Lower leg skin (tissue), 4 donors: ENCODE measurements around the gene TUFM. TPM values are rescaled to one million over a fixed set of nuclear protein-coding genes. Genes with fewer than 3 reads are reported as not detected.

Experiments
- DNase-seq, 2 donors: peaks; one replicate each; pipeline ENCODE4 v3.0.0-alpha.2; 2019; ENCODE audit warnings: low spot score in 2 of 2
- H3K4me3 ChIP-seq: fragments of 200-600 bp; sonication (generic); 2 replicates; pipeline ENCODE4 v1.5.1; 2017; ENCODE audit warnings: mild to moderate bottlenecking, low read depth; ENCODE audit not compliant: poor library complexity, severe bottlenecking
- POLR2A ChIP-seq, 2 donors: fragments of 450-650 bp; IDR thresholded peaks; one replicate each; pipeline ENCODE4 v1.6.1; 2016 to 2017; ENCODE audit warnings: antibody characterized with exemption in 2 of 2, mild to moderate bottlenecking in 1 of 2, moderate library complexity in 1 of 2
- whole genome bisulfite sequencing, 2 donors: methylation state at CpG; one replicate each; pipeline ENCODE4 v1.1.5; 2018; 5-methylcytosine and 5-hydroxymethylcytosine counted together
- intact Hi-C: fragments of 100-400 bp; cut with DNase I; formaldehyde crosslinking; loops from one replicate; pipeline ENCODE4 v1.15.0; 2023; ENCODE audit warnings: low total_unique reads
- total RNA-seq, 4 donors: library from RNA; depleted of rRNA; stranded (reverse); fragments of >200 nt; gene quantifications; one replicate each; pipeline ENCODE4 v1.1.0, GENCODE V29; 2016
- TF ChIP-seq, protein P1 (sequence below), 3 donors: fragments of 450-650 bp; IDR thresholded peaks; one replicate each; pipeline ENCODE4 v1.5.1; 2016; ENCODE audit warnings: antibody characterized with exemption in 3 of 3, mild to moderate bottlenecking in 3 of 3, moderate library complexity in 2 of 3

Gene TUFM
- total RNA-seq, 4 donors from 2014 or later, result 103 to 121 (median 110) TPM

DNA sequence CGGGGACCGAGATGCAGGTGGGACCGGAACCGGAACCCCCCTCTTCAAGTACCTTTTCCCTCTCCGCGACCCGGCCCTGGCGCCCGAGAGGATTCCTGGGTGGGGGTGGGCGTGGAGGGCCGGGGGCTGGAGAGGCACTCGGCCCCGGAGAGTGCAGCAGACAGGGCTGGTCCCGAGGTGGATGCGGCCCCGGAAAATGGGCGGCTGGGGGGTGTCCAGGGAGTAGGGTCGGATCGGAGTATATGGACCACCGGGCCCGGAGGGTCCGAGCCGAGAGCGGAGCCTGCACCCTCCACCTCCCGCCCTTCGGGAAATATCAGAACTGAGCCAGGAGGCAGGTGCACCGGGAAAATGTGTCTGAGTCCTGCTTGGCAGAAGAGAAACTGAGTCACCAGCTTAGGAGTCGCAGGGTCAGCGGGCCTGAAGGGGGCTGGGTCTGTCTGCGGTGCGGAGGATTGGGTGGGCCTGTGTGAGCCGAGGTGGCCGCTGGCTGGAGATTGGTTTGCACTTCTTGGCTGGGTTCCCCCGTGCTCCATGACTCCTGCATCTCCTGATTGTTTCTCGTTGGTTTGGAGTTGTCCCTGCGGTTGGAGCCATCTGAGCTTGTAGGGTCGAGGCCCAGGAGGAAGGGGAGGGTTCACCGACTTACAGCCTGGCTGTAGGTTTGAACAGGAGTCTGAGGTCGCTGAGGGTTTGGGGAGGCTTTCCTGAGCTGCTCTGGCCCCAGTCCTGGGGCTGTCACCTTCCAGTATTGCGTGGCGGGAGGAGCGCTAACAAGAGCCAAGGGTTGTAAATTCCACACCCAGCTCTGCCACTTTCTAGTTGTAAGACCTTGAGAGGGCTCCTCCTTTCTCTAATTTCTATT lies 18.0 kb upstream of the TUFM start:
- peak overlapping the region; percentile 87 for H3K4me3 ChIP-seq
- DNase-seq, result no peak
- TF ChIP-seq POLR2A (IDR thresholded peaks at IDR 0.05), result no peak
- TF ChIP-seq, protein P1, sequence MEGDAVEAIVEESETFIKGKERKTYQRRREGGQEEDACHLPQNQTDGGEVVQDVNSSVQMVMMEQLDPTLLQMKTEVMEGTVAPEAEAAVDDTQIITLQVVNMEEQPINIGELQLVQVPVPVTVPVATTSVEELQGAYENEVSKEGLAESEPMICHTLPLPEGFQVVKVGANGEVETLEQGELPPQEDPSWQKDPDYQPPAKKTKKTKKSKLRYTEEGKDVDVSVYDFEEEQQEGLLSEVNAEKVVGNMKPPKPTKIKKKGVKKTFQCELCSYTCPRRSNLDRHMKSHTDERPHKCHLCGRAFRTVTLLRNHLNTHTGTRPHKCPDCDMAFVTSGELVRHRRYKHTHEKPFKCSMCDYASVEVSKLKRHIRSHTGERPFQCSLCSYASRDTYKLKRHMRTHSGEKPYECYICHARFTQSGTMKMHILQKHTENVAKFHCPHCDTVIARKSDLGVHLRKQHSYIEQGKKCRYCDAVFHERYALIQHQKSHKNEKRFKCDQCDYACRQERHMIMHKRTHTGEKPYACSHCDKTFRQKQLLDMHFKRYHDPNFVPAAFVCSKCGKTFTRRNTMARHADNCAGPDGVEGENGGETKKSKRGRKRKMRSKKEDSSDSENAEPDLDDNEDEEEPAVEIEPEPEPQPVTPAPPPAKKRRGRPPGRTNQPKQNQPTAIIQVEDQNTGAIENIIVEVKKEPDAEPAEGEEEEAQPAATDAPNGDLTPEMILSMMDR (IDR thresholded peaks at IDR 0.05), result no peak
- intact Hi-C loops, result no loop called here
- 2% methylated on average over 24 to 42 of the region's 42 CpGs for WGBS, 2 donors

DNA sequence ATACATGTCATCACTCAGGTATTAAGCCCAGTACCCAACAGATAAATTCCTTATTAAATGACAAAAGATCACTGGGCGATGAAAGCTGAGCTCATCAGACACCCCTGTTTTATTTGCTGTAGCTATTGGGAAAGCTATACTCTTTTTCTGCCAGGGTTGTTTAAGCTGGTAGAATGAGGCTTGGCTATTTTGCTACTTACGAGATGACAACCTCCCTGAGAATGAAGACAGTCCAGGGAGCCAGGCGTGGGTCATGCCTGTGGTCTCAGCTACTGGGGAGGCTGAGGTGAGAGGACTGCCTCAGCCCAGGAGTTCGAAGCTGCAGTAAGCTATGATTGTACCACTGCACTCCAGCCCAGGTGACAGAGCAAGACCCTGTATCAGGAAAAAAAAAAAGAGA lies 13.2 kb upstream of the TUFM start:
- WGBS, 2 donors, result 70 to 84% methylated on average over 4 of the region's 4 CpGs
- DNase-seq, result no peak
- intact Hi-C loops, result no loop called here
- TF ChIP-seq, protein P1 (IDR thresholded peaks at IDR 0.05), result no peak
- no peak for TF ChIP-seq POLR2A (IDR thresholded peaks at IDR 0.05)
- H3K4me3 ChIP-seq, result no peak overlapping the region

DNA sequence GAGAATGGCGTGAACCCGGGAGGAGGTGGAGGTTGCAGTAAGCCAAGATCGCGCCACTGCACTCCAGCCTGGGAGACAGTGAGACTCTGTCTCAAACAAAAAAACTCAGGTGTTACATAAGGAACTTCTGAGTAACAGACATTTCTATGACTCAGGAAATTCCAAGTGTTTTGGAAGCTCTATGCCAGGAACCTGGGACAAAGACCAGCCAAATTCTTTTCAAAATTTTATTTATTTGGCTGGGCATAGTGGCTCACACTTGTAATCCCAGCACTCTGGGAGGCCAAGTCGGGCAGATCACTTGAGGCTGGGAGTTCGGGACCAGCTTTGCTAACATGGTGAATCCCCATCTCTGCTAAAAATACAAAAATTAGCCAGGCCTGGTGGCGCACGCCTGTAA lies 12.3 kb upstream of the TUFM start:
- no peak for DNase-seq
- intact Hi-C loops, result no loop called here
- no peak overlapping the region for H3K4me3 ChIP-seq
- 55 to 69% methylated on average over 8 of the region's 8 CpGs for WGBS, 2 donors
- no peak for TF ChIP-seq POLR2A (IDR thresholded peaks at IDR 0.05)
- TF ChIP-seq, protein P1 (IDR thresholded peaks at IDR 0.05), result no peak

DNA sequence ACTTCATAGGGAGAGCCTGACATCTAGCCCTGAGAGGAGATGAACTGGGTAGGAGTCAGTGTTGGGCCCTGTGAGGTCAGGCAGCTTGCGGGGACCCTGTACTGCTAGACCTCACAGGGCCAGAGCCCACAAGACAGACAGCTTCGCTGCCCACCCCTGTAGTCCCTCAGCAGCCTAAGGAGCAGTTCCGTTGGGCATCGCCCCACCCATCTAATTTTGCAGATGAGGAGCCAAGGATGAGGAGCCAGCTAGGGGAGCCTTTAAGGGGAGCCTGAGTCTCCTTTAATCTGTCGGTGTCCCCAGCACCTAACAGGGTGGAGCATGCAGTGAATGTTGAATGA lies 755 bp upstream of the TUFM start:
- WGBS, 2 donors, result 12 to 19% methylated on average over 5 of the region's 5 CpGs
- TF ChIP-seq, protein P1 (IDR thresholded peaks at IDR 0.05), result no peak
- TF ChIP-seq POLR2A (IDR thresholded peaks at IDR 0.05), result no peak
- peak overlapping the region; percentile 94 for H3K4me3 ChIP-seq
- no peak for DNase-seq
- intact Hi-C loops, result no loop called here

DNA sequence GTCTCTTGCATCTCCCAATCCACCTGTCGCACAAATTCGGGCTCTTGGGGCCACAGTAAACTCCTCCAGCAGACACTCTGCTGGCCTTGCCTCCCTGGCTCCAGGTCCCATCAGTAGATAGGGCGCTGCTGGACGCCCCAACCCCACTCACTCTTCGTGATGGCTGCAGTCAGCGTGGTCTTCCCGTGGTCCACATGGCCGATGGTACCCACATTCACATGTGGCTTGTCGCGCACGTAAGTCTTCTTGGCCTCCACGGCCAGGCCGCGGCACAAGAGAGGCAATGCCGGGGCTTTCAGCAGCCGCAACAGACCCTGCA lies 428 bp downstream of the TUFM start:
- TF ChIP-seq, protein P1 (IDR thresholded peaks at IDR 0.05), result no peak
- no peak for TF ChIP-seq POLR2A (IDR thresholded peaks at IDR 0.05)
- 0 to 2% methylated on average over 12 to 14 of the region's 16 CpGs for WGBS, 2 donors
- intact Hi-C loops, result no loop called here
- DNase-seq, result no peak
- peak overlapping the region; percentile 94 for H3K4me3 ChIP-seq

DNA sequence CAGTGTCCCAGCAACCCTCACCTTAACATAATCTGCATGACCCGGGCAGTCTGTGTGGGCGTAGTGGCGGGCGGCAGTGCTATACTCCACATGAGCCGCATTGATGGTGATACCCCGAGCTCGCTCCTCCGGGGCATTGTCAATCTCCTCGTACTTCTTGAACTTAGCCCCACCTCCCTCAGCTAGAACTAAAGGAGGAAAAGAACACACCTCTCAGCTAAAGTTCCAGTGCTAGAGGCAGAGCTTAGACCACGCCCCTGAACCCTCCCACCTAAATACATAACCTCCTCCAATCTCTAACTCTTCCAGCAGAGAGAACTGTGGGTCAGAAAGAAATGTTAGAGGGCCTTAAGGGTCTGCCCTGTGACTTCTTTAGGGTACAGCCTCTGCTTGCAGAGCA lies 855 bp downstream of the TUFM start:
- WGBS, 2 donors, result 35 to 48% methylated on average over 10 of the region's 10 CpGs
- peak overlapping the region; percentile 94 for H3K4me3 ChIP-seq
- DNase-seq, result no peak
- TF ChIP-seq, protein P1 (IDR thresholded peaks at IDR 0.05), result no peak
- TF ChIP-seq POLR2A (IDR thresholded peaks at IDR 0.05), result no peak
- intact Hi-C loops, result no loop called here
